HG03565 (cell line): ENCODE measurements around the gene TMEM179.

Experiments
- ATAC-seq: cut with Tn5 transposase; IDR thresholded peaks from one replicate; pipeline ENCODE4 v1.9.1; 2021; ENCODE audit warnings: mild to moderate bottlenecking, moderate library complexity; ENCODE audit not compliant: unreplicated experiment

TMEM179 gene

GRCh38 chr14:104558231-104559027 lies 46.1 kb downstream of the TMEM179 start:
- no peak for ATAC-seq

GRCh38 chr14:104557766-104558165 lies 46.8 kb downstream of the TMEM179 start:
- ATAC-seq: no peak

- ATAC-seq: no peak
Measured at GRCh38 chr14:104557086-104557485, 47.5 kb downstream of the TMEM179 start.

GRCh38 chr14:104556256-104557021 lies 48.1 kb downstream of the TMEM179 start:
- no peak for ATAC-seq

GRCh38 chr14:104555430-104556255 lies 48.9 kb downstream of the TMEM179 start:
- ATAC-seq: no peak

DNA sequence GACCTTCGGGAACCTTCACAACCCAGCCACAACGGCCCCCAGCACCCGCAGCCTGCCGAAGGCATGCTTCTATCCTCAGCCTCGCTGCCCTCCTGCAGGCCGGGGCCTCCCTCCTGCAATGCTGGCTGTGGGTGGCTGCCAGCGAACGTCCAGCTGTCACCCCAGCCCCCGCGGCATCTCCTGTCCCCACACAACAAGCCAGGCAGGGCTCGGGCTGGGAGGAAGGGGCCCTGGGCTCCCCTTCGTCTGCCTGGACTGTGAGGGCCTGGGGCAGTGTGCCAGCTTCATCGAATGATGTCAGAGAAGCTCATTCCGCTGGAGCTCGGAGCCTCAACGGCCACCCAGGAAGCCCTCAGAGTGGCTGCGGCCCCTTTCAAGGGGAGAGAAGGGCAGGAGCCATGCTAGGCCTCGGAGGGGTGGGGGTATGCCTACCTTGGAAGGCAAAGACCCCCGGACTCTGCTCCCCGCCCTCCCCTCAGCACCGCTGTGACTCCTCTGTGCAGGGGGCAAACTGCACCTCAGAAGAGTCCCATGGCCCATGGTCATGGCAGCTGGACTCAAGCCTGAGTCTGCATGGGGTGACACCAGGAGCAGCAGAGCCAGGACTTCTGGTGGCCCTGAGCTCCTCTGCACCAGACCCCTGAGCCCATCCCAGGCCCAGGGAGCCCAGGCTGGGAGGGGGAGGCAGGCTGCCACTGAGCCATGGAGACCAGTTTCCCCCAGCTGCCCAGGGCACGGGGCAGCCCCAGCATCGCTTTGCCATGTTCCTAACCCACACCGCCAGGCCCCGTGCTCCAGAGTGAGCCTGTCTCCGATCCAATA lies 49.8 kb downstream of the TMEM179 start:
- no peak for ATAC-seq

- ATAC-seq: no peak
Measured at GRCh38 chr14:104554088-104554607, 50.4 kb downstream of the TMEM179 start.

DNA sequence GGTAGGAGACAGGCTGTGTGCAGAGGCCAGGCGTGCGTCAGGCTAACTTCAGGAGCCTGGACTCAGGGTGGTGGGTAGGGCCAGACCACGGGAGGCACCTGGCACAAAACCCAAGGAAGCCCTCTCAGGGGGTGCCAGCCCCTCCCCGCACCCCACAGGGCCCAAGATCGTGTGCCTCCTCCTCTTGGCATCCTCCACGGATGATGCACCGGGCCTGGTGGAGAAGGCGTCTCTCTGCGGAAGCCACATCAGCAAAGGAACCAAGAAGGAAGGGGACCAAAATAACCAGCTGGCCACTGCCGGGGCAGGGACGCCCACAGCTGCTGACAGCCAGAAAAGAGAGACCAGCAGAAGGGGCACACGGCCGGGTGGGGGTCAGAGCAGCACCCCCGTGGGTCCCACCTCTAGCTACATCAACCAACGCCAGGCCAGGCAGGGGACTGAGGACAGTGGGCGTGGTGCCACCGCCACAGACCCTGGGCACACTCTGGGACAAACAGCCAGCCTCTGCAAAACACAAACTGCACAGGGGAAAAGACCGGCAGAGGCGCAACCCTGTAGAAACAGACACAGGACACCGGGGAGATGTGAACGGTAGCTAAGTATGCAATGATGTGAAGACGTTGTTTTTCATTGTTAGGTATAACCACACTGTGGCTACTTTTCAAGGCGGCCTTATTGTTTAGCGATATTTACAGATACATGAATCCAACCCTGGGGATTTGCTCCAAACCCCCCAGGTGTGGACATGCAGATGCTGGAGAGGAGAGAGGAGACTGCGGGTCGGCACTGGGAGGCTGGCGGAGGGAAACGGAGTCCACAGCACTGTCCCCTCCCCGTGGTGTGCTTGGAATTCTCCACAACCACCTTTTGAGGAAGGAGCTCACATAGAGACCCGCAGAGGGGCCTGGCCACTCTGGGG lies 51.1 kb downstream of the TMEM179 start:
- no peak for ATAC-seq

GRCh38 chr14:104552738-104553125 lies 51.8 kb downstream of the TMEM179 start:
- ATAC-seq: no peak

GRCh38 chr14:104551851-104552737 lies 52.5 kb downstream of the TMEM179 start:
- ATAC-seq: no peak

DNA sequence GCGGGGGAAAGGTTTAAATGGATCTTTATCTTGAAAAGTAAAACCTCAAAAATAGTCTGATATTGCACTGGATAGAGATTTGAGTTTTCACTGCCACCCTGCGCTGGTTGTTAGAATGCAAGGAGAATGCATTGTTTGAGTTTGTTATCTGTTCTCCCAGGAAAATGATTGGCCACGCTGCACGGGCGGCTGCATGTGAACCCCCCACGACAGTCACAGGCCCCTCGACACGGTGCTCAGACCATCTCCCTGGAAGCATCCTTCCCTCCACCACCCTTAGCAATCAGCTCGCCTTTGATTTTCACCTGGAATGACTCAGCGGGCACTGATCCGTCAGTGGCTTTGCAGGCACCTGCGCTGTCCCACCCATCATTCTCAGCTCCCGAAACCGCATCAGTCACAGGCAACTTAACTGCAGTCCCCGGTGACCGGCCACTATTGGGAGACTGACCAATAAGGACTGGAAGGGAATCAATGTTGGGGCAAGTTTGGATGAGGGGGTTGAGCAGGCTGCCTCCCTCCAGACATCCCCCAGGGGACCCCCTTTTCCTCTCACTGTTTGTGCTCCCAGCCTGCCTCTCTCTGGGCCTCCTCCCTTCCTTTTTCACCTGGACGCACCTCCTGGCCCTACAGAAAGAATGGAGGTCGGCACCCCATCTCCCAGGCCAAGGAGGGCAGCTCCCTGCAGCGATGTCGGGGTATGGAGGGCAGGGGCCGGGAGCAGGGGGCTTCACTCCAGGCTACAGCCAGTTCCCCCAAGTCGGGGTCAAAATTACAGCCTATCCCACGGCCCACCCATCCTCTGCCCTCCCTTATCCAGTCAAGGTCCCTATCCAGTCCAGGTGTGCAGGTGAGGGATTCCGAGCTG lies 53.5 kb downstream of the TMEM179 start:
- ATAC-seq: no peak

- ATAC-seq: no peak
Measured at GRCh38 chr14:104550340-104550860, 54.2 kb downstream of the TMEM179 start.

- no peak for ATAC-seq
Measured at GRCh38 chr14:104549536-104550339, 54.8 kb downstream of the TMEM179 start.

DNA sequence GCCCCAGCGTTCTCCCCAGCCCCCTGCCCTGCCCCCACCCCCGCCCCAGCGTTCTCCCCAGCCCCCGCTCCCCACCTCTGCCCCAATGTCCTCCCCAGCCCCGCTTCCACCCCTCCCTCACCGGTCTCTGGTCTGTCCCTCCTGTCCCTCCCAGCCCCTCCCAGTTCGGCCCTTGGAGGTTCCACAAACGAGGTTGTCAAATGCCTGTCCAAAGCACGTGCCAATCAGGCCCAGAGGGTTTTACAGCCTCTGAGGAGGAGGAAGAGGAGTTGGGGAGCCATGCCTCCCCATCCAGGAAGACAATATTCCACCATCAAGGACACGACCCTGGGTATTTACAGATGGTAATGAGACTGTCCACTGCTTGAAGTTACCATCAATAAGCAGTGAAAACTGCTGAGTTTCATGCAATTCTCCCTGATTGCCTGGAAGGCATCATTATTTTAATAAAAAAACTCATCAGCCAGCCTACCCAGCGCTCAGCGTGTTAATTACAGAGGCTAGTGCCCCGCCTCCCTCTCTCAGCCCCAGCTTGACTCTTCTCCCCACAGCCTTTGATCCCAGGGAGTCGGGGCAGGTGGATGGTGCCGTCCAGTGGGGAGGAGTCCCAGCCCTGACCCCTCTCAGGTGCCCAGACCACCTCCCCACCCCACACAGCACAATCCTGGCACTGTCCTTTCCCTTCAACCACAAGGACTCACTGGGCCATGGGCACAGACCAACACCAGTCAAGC lies 55.6 kb downstream of the TMEM179 start:
- no peak for ATAC-seq

DNA sequence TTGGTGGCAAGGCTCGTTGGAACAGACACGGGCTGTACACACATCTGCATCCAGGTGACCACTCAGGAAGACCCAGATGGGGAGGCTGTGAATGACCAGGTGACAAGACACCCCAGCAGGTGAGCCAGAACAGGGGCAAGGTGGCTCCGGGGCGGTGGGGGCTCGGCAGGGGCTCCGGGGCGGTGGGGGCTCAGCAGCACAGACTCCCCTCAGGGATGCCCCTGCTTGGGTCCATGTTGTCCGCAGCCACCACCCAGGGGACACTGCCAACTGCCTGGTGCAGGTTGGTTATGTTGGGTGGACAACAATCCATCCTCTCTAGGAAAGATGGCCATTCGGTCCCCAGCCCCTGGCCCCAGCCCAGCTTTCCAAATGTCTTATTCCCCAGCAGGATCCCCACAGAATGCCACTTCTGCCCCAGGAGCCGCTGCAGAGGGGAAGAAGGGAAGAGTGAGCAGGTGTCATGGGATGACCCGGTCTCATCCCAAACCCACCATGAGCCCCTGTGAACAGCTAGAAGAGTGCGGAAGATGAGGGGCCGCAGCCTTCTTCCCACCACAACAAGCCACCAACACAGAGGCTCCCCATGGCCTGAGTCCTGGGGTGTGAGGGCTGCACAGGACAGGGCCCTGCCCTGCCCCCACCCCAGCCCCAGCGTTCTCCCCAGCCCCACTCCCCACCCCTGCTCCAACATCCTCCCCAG lies 56.4 kb downstream of the TMEM179 start:
- ATAC-seq: no peak
